Dermis lymphatic vessel endothelial cell (primary cell): ENCODE measurements around the gene CPXCR1. TPM values are rescaled to one million over a fixed set of nuclear protein-coding genes. Genes with fewer than 3 reads are reported as not detected.

Experiments used
- total RNA-seq: library from RNA; depleted of rRNA; stranded (reverse); fragments of >200 nt; gene quantifications from 2 replicates; pipeline ENCODE4 v1.2.1, GENCODE V29; 2014

The CPXCR1 gene
- total RNA-seq: not detected in 2 replicates

DNA sequence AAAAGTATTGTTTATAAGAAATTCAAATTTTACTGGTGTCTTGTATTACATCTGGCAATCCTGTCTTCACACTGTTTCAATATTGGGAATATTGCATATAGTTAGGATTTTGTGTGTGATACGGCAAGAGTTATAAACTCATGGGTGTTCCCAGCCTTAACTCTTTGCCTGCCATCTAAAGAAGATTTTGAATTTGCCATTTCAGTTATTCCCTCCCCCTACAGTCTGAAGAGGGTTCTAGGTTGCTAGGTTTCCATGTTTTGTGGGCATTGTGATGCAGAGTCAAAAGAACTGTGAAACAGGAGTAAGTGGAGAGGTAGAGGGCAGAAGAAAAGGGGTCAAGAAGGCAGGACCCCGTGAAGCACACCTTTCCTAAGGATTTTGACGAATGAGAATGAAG, at the start of gene CPXCR1:
Gene CPXCR1, plus strand, starts transcription at position 301 of the 400 bp plus-strand sequence. CDS start 6,190 bp downstream, outside the sequence.

